GM19023 (cell line): ENCODE measurements around the gene RNF111.
"Not testable (repeated sequence)": the region's sequence is repeated elsewhere in the genome, so short reads cannot be mapped to it uniquely, and the experiment has no call there.

Experiments used
- ATAC-seq: cut with Tn5 transposase; IDR thresholded peaks from one replicate; pipeline ENCODE4 v1.9.1; 2021; ENCODE audit warnings: mild to moderate bottlenecking, moderate library complexity; ENCODE audit not compliant: unreplicated experiment

Gene RNF111

DNA sequence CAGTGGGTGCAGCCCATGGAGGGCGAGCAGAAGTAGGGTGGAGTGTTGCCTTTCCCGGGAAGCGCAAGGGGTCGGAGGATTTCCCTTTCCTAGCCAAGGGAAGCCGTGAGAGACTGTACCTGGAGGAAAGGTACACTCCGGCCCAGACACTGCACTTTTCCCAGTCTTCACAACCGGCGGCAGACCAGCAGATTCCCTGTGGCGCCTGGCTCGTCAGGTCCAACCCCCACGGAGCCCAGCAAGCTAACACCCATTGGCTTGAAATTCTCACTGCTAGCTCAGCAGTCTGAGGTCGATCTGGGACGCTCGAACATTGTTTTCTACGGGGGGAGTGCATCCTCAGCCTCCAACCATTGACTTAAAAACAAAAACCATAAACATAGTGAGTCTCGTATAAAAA, 144.0 kb downstream of the RNF111 start:
- no peak for ATAC-seq

DNA sequence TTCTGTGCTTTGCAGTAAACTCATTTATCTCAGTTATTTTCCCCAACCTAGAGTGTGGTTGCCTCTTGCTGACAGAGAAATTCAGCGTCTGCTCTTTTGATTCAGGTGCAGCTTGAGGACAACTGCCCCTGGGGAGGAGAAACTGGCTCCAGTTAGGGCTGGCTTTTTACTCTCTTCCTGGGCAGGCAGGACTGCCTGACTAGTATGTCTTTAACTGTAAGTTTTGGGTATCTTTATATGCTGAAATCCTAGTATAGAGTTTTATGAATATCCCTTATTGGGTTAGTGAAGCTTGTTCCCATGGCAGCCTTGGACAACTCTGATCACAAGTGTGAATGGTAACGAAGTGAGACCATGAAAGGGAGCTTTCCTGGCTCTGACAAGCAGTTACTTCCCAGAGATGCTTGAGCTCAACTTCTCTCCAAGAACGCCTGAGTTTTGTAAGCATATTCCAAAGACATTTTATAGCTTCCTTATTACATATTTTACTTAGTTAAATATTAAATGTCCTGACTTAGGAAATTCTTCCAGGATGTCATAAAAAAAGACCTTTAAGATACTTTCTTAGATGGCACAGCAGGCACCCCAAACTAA, 144.6 kb downstream of the RNF111 start:
- ATAC-seq, result no peak

DNA sequence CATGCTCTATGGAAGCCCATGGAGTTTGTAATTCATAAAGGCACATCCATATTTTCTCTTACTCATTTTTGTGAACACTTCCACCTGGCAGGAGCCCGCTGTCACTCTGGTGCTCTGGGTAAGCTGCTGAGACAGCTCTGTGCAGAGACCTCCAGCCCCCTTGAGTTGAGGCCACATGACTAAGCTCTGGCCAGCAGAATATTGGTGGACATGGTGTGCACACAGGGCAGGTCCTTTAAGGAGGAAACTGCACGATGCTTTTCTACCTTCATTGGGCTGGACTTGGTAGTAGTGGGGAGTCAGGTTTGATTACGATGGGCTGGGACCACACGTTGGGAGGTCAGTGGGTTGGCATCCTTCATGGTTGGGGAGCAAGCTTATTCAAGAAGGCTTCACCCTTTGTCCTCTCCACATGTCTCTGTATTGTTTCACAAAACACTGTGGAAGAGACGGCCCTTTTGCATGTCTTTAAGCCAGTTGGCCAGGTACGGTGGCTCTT, 146.5 kb downstream of the RNF111 start:
- no peak for ATAC-seq

DNA sequence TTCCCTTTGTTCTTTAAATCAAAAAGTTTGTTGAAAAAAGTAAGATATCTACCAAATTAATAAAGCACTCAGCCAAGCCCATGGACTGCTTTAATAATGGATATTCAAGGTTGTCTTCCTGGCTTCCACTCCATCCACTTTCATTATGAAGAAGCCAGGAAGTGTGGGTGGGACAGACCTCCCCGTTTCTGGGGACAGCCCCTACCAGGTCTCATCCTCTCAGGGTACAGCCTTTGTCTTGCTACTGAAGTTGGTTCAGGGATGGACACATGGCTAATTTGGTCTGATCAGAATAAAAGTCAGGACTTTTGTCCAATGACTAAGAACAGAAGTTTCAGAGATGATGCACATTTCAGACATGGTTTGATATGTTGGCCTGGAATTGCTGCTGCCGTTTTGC, 150.1 kb downstream of the RNF111 start:
- no peak for ATAC-seq

DNA sequence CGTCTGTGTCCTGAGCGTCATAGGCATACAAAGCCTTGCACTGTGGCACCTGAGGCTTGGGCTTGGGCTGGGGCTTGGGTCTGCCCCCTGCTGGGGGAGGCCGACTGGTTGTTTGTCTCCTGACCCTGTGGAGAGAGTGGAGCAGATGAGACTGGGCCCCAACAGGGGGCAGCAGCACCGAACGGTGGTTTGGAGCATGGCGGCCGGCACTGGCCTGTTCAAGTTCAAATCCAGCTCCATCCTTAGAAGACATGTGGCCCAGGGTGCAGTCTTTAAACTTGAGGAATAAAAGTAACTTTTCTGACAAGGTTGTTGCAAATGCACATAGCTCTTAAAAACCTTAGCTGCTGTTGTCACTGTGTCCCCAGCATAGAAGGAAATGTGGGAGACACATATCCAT, 150.8 kb downstream of the RNF111 start:
- ATAC-seq, result peak; percentile 58

DNA sequence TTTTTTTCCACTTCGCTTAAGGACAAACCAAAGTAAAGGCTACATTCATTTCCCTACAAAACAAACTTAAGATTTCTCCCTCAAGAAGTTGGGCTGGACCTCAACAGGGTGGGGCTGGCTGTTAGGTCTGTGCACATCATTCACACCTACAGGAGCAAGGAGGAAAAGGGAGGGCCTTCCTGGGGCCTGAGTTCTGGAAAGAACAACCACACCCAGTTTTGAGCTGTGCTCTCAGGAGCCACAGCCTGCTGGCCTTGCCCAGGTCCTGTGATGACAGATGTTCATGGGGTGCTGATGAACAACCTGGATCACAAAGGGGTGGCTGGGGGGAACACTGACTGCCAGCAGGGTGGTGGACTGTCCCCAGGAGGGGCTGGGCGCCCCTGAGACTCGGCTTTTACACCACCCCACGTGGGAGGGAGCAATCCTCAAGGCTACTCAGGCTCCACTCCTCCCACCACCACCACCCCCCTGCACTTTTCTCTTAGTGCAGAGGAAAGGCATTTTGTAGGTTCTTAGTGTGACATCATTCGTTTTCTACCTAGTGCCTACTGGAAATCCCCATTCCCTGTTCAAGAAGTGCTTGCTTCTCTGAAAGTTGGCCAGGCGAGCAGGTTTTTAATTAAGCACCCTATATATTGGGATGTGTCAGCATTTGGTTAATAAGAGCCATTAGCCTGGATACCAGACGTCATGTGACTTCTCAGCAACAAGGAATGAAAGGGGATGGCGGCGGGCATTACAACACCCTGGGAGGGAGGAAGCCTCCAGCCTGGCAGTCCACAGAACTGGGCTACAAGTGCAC, 153.2 kb downstream of the RNF111 start:
- ATAC-seq, result no peak

DNA sequence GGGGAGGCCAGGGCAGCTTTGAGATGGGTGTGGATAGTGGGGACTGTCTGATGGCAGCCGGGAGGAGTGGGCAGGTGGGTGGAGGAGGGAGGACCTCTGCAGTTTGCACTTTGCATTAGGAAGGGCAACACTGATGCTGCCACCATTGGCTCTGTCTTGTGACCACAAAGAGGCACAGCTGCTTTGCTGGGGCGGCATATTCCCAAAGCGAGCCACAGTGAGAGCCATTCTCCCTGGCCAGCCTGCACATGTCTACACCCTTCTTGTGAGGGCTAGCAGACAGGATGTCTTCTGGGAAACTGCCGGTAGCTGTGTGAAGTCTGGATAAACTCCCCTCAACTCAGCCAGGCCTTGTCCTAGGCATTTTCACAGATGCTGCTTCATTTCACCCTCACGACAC, 155.8 kb downstream of the RNF111 start:
- no peak for ATAC-seq

DNA sequence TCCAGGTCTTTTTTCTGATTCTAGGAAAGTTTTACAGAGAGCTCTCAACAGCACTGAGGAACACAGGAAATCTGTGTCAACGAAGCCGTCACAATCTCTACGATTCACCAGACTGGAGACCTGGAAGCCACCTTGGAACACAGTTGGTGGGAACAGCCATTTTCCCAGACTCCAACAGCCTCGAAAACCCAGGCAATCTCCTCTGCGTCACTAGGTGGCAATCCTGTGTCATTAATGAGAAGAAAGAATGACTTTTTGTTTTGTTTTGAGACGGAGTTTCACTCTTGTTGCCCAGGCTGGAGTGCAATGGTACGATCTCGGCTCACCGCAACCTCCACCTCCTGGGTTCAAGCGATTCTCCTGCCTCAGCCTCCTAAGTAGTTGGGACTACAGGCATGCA, 157.1 kb downstream of the RNF111 start:
- not testable (repeated sequence) for ATAC-seq
